Cardiac septum (tissue), 1 donor: ENCODE data around the gene ZNF639. TPM values are rescaled to one million over a fixed set of nuclear protein-coding genes. Genes with fewer than 3 reads are reported as not detected.
"Not testable (repeated sequence)": the region's sequence is repeated elsewhere in the genome, so short reads cannot be mapped to it uniquely, and the experiment has no call there.

Experiments
- DNase-seq: peaks from one replicate; pipeline ENCODE4 v3.0.0-alpha.2; 2020; ENCODE audit warnings: low spot score
- intact Hi-C: fragments of 100-400 bp; cut with DNase I; formaldehyde crosslinking; loops from one replicate; pipeline ENCODE4 v1.14.0; 2022
- total RNA-seq: library from RNA; stranded (reverse); fragmentation: NEBNext Ultra II Directional; extraction: Animal tissue kit (Norgen Biotek cat#: 25700); gene quantifications from one replicate; pipeline ENCODE4 v1.2.1, GENCODE V29; 2021
- donor health status: DM: no; HTN: no; CAD: no.

ZNF639 gene
- total RNA-seq, 1 donor from 2014 or later: 25.5 TPM

- DNase-seq, intact Hi-C loops: not testable (repeated sequence)
These were observed 15.5 kb upstream of the ZNF639 start for GRCh38 chr3:179307362-179307761.

GRCh38 chr3:179308001-179308400 is 14.8 kb upstream of the ZNF639 start:
- intact Hi-C loops: no loop called here
- DNase-seq: no peak

DNA sequence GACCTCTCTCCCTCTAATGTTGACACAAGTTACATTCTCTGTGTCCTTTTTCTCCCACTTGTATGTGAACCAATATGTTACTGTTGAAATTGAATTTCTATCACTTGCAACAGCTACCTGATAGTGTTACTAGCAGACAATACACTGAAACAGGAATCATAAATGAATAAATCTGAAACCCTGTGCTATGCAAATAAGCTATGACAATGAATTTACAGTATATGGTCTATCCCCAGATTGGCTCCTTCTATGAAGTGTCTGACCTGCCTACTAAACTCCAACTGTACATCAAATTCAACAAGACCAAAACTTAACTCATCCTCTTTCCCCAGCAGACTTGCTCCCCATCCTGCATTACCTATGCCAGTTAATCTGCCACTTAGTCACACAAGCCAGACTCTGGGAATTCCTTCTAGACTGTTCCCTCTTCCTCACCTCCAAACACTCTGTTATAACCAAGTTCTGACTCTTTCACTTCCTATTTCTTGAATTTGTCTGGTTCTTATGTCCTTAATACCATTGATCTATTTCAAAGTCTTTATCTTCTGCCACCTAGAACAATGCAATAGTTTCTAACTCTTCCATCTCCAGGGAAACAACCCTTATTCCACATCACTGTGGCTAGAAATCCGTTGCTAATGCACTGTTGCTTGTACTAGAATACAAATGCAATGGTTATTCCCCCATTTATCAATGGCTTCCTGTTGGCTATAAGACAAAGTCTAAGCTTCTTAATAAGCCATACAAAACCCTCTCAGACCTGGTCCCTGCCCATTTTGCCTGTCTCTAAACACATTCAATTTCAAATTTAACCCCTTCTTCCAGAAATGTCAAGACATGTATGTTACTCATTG is 13.4 kb upstream of the ZNF639 start:
- intact Hi-C loops: no loop called here
- no peak for DNase-seq

DNA sequence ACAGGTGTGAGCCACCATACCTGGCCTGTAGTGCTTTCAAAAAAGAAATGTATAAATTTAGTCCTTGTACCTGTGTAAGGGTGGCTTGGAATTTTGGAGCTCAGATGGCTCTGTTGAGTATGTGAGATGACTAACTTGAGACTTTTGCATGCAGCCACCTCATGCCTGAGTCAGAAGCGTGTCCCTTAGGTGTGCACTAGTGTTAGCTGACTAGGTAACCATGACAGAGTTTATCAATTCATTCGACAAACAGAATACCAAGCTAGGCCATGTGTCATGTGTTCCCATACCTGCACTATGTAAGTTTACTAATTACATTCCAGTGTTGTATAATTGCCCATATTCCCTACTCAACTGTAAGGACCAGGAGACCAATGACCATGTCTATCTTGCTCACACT is 4.0 kb upstream of the ZNF639 start:
- DNase-seq: no peak
- intact Hi-C loops: no loop called here

- DNase-seq: no peak
These were observed 1.1 kb upstream of the ZNF639 start for GRCh38 chr3:179321668-179322285.

DNA sequence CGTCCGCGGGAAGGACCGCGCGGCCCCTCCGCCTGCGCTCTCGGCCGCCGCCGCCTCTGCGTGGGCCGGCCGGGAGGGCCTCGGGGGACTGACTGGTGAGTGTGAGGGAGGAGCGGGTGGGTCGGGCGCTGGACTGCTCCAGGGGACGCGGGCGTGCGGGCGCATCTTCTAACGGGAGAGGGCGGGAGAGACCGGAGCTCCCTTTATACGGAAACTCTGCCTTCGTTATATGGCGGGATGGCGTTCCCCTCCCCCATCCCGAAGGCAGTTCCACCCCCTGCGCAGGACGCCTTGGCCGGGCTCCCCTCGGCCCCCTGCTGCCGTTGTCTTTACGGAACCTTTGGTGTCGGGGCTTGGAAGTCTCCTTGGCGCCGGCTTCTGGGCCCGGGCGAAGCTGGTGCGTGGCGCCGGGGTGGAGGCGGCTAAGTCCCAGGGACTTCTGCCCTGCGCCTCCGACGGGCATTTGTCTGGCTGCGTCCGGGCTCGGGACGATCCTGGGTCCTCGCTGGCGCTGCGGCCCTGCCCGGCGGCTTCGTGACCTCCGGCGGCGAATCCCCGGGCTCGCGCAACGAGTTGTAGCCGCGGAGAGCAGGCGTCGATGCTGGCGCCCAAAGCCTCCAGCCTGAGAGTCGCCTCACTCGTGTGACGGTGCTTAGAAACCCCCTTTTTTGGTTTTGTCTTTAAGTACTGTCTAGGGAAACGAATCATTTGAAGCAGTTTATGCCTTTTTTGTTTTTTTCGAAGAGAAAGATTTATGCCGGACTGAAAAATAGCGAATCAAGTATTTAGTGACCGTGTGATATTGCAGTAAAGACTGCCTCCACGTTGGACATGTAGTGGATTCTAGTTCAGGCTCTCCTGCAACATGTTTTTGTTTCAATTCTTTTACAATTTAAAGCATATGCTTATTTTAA is 623 bp downstream of the ZNF639 start:
- DNase-seq: peak; percentile 86
- intact Hi-C loops: loop anchor here (1.0 to 2.0 kb wide), 2 partner anchors 23 to 175 kb away; partner anchors contain the start of genes MFN1 and PIK3CA

More at GRCh38 chr3:179321668-179322285, 1.1 kb upstream of the ZNF639 start:
- intact Hi-C loops: loop anchor here (2.0 kb wide), 2 partner anchors 25 to 251 kb away; partner anchors contain the start of genes MFN1 and ZMAT3

DNA sequence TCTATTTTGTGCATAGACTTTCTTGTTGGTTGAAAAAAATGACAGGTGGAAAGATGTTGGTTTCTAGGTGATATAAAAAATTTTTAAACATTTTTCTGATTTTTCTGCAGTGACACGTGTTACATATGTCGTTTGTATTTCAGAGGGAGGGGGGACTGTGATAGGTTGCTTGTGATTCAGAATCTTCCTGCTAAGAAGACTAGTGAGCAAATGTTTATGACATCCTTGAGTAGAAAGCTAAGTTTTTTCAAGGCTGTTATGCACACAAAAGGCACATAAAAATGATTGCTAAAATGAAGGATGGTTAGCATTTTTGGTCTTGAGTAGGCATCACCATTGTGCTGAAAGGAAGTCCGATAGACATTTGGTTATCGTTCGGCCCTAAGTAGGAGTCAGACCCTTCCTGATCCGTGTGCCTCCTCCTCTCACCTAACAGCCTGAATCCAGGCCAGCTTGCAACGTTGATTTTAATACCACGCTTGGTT is 1.5 kb downstream of the ZNF639 start:
- no peak for DNase-seq
- intact Hi-C loops: no loop called here

DNA sequence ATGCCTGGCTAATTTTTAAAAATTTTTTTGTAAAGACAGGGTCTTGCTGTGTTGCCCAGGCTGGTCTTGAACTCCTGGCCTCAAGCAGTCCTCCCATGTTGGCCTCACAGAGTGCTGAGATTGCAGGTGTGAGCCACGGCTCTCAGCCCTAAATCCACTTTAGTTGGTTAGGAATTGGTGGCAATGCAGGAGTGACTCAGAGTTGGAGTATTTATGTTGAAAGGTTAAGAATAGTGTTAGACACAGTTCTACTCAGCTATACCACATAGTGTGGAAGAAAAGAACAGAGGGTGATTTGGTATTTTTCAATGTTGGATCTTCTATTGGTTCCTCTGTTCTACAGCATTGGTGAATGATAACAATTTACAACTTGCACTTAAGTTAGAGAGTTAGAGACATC is 7.6 kb downstream of the ZNF639 start:
- intact Hi-C loops: no loop called here

GRCh38 chr3:179332240-179332639 is 9.4 kb downstream of the ZNF639 start:
- no peak for DNase-seq
- intact Hi-C loops: no loop called here

More for the DNA sequence above, 7.6 kb downstream of the ZNF639 start:
- no peak for DNase-seq

DNA sequence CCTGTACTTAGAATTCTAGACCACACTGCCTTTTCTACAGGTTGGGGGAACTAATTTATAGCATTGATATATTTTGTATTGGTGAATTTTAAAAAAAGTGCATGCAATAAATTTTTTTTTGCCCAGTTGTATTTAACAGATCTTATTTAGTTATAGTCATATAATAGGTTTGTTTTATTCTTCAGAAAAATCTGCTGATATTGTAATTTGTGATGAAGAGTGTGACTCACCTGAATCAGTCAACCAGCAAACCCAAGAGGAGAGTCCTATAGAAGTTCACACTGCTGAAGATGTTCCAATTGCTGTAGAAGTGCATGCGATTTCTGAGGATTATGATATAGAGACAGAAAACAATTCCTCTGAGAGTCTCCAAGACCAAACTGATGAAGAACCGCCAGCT is 10.3 kb downstream of the ZNF639 start:
- DNase-seq: no peak
- intact Hi-C loops: no loop called here

DNA sequence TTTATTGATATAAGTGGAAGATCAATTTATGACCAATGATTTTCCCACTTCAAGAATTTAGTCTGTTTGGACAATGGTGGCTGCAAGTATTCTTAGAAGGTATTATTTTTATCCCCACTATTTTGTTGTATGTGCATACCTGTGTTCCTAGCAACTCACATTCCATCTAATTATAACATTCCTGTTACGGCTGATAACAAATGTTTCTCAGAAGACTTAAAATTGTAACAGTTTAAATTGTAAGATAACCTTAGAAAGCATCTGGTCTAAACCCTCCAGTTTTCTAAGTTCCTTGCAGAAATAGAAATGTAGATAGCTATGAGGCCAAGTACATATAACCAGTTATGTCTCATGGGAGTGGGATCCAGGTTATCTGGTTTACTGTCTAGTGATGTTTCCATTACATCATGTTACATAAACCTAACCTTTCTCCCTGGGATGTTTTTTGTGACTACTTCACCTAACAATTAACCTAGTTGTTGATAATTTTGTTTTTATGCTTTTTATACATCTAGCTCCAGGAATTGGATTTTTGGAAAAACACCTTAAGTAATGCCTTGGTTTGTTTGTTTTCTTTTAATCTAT is 13.6 kb downstream of the ZNF639 start:
- DNase-seq: no peak
- intact Hi-C loops: no loop called here

DNA sequence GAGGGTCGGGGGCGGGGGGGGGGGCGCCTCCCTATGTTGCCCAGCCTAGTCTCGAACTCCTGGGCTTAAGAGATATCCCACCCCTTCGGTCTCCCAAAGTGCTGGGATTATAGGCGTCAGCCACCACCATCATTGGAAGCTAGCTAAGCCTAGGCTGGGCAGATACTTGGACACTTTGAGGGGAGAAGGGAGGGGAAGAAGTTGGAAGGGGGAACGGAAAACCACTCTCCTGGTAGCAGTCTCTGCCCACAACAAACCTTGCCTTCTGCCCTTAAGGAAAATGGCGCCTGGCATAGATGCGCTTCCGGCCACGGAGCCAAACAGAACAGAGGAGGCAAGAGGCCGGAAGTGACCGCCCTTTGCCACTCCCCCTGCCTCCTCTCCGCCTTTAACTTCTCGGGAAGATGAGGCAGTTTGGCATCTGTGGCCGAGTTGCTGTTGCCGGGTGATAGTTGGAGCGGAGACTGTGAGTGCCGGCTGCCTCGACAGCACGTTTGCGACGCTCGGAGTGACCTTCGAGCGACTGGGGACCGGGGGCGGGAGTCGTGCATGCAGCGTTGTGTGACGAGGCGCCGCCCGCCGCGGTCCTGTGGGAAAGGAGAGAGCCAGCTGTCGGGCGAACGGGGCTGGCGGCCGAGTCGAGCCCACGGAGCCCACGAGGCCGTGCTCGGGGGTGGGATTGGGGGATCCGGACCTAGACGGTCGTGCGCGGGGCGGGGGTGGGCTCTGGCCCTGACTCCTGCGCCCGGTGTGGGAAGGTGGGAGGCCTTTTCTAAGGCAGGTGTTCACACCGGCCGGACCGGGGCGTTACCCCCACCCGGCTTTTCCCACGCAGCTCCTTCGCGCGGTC is 24.7 kb downstream of the ZNF639 start, which contains the start of gene MFN1:
Gene MFN1, plus strand, starts transcription at position 365 of the 850 bp plus-strand sequence. CDS start 1,143 bp downstream, outside the sequence.
- intact Hi-C loops: loop anchor here (2.0 to 5.0 kb wide), 3 partner anchors 25 to 257 kb away; partner anchors contain the start of genes ACTL6A, MRPL47, NDUFB5 and ZNF639
- DNase-seq: peak; percentile 97

DNA sequence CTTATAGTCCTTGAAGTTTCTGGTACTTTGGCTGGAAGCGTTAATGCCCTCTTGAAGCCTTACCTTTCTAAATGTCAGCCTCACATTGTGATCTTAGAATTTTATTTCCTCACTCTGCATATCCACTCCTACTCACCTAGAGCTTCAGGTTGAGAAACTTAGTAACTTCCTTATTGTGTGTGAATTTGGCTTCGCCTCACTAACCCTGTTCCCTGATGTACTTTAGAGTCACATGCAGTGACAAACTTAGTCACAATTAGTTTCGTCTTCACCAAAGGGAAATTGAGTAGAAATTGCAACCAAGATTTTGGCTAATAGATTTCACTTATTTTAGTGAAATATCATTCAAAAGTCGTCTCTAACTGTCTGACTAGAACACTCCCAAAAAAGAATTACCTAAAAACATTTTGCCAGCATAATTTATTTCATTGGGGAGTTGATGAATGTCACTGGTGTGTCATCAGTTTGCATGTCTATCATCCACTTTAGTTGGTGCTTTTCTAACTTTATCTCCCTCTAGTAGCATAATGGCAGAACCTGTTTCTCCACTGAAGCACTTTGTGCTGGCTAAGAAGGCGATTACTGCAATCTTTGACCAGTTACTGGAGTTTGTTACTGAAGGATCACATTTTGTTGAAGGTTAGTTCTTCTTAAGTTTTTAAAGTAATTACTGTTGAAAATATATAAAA is 25.6 kb downstream of the ZNF639 start:
- intact Hi-C loops: loop anchor here (2.0 to 5.0 kb wide), 2 partner anchors 214 to 256 kb away; partner anchors contain the start of genes ACTL6A, MRPL47 and NDUFB5
- DNase-seq: no peak

DNA sequence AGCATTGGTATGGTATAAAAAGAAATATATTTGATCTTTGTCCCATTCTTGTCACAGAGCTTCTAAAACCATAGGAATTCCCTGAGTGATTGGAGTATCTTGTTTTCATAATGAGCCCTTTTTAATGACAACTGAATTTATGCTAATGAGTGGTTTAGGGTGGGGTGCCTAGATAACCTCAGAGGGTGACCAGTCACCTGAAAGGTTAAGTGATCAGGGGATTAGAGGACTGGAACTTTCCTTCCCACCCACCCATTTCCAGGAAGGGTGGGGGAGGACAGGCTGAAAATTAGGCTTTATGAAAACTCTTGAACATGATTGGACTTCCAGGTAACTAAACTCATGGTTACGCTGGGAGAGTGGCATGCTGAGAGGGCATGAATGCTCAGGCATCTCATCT is 33.2 kb downstream of the ZNF639 start:
- intact Hi-C loops: no loop called here
- no peak for DNase-seq

- intact Hi-C loops: no loop called here
- DNase-seq: no peak
These were observed 40.5 kb downstream of the ZNF639 start for GRCh38 chr3:179363332-179363731.

DNA sequence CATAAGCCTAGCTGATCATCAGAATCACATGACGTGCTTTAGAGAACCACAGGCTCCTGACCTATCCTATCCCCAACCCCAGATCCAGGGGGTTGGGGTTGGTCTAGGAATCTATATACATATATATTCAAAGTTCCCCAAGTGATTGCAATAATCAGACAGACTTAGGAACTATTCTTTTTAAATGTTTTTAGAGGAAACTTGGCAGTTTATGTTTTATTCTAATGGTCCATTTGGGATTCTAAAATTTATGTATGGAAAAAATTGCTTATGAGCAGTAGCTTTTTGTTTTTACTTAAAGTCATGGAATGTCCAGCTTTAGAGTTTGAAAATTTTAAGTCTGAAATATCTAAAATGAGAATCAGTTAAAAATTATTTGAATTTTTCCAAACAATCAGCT is 46.8 kb downstream of the ZNF639 start:
- no peak for DNase-seq
- intact Hi-C loops: no loop called here

- intact Hi-C loops: no loop called here
- DNase-seq: no peak
These were observed 51.1 kb downstream of the ZNF639 start for GRCh38 chr3:179373938-179374337.
